GOT3 (cell line): ENCODE results near the gene OR11H6.
"Not testable (repeated sequence)": the region's sequence is repeated elsewhere in the genome, so short reads cannot be mapped to it uniquely, and the experiment has no call there.

Experiments used
- DNase-seq: peaks from one replicate; lab custom pipeline; 2025; ENCODE audit warnings: mixed read lengths; lab: John Stamatoyannopoulos, UW

The OR11H6 gene, protein sequence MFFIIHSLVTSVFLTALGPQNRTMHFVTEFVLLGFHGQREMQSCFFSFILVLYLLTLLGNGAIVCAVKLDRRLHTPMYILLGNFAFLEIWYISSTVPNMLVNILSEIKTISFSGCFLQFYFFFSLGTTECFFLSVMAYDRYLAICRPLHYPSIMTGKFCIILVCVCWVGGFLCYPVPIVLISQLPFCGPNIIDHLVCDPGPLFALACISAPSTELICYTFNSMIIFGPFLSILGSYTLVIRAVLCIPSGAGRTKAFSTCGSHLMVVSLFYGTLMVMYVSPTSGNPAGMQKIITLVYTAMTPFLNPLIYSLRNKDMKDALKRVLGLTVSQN

GRCh38 chr14:20223410-20223809, at the start of gene OR11H6:
Gene OR11H6 (plus strand): TSS chr14:20223710. CDS start chr14:20223710, 0 bp downstream.
- no peak for DNase-seq

GRCh38 chr14:20174205-20174604, 49.3 kb upstream of the OR11H6 start:
- not testable (repeated sequence) for DNase-seq

GRCh38 chr14:20176330-20176729, 47.2 kb upstream of the OR11H6 start:
- no peak for DNase-seq

DNA sequence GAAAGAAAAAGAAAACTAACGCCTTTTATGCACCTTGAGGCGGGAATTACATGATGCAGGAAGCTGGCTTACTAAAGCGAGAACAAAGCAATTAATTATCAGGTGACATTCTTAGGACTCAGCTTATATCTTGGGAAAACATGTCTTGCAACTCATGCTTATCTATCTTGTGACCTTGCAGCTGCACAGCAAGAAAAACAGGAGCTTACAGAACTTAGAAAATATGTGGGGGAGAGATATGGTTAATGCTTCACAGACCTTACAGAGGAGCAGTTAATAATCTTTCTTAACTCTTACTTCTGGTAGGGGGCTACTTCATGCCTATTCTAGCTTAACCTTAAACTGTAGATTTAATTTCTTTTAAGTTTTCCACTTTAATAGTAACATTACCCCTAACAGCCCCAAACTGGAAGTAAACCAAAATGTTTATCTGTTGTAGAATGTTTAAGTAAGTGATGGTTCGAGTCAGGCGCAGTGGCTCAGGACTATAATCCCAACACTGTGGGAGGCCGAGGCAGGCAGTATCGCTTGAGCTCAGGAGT, 46.0 kb upstream of the OR11H6 start:
- DNase-seq: no peak

GRCh38 chr14:20179218-20179617, 44.3 kb upstream of the OR11H6 start:
- DNase-seq: no peak

- DNase-seq: no peak
These were observed 43.6 kb upstream of the OR11H6 start for GRCh38 chr14:20179880-20180279.

GRCh38 chr14:20180486-20180885, 43.0 kb upstream of the OR11H6 start:
- DNase-seq: no peak

DNA sequence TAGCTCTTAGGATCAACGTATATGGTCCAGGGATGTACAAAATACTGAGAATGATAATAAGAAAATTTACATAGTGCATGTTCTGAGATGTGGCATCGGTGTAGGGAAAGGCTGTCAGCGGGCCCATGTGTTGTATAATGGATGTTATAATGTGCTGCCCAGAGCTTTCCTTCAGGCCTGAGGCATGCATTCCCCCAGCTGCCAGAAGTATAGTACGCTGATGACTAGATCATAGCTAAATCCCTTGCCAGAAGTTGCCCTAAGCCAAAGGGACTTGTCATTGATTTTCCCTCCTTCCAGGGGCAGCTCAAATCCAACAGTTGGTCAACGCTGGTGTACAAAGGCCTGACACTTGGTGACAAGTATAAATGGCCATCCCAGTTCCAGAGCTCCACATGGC, 39.3 kb upstream of the OR11H6 start:
- no peak for DNase-seq

DNA sequence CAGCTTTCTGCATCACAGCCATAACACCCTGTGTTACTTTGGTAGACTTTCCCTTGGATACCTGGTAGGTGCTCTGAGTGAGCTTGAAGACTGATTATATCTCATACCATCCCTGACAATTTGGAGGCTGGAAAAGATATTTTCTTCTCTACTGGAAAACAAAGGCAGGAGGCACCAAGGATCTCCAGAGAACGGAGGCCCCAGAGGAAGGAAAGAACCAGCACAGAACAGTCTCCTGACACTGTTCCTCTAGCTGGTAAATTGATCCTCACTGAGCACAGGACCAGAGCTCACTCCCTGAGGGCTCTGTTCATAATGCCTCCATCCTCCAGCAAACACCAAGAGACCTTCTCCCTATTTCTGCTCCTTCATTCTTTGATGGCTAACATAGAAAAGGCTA, 32.9 kb upstream of the OR11H6 start, which contains the start of gene OR11G2:
Gene OR11G2, plus strand, starts transcription at position 301 of the 400 bp plus-strand sequence. CDS start 6,542 bp downstream, outside the sequence.
- DNase-seq: no peak

DNA sequence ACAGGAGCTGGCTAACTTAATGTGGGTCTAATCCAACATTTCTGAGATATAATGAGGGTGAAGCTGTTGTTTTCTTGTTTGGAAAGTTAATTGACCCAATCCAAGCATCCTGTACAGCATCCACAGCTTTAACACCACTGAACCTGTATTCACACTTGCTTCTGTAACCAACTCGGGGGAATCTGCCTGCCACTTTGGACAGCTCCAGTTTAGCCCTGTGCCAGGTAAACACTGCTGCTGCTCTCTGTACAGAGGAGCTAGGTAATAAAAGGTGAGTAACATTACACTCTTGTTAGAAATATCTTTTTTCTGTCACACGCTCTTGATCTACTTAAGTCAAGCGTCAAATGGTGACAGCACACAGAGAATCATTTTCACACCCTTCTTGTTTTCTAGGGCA, 32.1 kb upstream of the OR11H6 start:
- DNase-seq: no peak

- DNase-seq: no peak
These were observed 29.4 kb upstream of the OR11H6 start for GRCh38 chr14:20194101-20194500.

GRCh38 chr14:20195170-20195569, 28.3 kb upstream of the OR11H6 start:
- DNase-seq: not testable (repeated sequence)

GRCh38 chr14:20195911-20196310, 27.6 kb upstream of the OR11H6 start:
- no peak for DNase-seq

DNA sequence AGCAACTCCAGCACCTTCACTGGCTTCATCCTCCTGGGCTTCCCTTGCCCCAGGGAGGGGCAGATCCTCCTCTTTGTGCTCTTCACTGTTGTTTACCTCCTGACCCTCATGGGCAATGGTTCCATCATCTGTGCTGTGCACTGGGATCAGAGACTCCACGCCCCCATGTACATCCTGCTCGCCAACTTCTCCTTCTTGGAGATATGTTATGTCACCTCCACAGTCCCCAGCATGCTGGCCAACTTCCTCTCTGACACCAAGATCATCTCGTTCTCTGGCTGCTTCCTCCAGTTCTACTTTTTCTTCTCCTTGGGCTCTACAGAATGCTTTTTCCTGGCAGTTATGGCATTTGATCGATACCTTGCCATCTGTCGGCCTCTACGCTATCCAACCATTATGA, 26.1 kb upstream of the OR11H6 start:
- DNase-seq: no peak

DNA sequence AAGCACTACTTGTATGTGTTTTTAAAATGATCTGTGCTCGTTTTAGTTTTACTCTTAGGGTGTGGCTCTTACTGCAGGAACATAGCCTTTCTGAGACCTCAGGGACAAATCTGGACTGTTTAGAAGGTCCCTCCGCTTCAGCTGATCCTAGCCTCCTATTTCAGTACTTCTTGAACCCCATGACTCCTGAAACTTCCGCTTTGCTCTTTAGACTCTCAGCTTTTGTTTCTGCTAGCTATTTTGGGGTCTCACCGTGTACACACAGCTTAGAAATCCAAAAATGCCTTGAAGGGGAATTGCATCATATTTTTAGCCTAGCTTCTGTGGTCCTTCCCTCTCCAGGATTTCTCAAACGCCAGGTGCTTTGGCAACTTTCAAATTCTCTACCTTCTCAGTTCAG, 24.5 kb upstream of the OR11H6 start:
- DNase-seq: no peak

- DNase-seq: no peak
These were observed 18.8 kb upstream of the OR11H6 start for GRCh38 chr14:20204721-20205120.

GRCh38 chr14:20209595-20209994, 13.9 kb upstream of the OR11H6 start:
- DNase-seq: no peak

DNA sequence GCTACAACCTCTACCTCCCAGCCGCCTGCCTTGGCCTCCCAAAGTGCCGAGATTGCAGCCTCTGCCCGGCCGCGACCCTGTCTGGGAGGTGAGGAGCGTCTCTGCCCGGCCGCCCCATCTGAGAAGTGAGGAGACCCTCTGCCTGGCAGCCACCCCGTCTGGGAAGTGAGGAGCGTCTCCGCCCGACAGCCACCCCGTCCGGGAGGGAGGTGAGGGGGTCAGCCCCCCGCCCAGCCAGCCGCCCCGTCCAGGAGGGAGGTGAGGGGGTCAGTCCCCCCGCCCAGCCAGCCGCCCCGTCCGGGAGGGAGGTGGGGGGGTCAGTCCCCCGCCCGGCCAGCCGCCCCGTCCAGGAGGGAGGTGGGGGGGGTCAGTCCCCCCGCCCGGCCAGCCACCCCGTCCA, 11.1 kb upstream of the OR11H6 start:
- DNase-seq: not testable (repeated sequence)

DNA sequence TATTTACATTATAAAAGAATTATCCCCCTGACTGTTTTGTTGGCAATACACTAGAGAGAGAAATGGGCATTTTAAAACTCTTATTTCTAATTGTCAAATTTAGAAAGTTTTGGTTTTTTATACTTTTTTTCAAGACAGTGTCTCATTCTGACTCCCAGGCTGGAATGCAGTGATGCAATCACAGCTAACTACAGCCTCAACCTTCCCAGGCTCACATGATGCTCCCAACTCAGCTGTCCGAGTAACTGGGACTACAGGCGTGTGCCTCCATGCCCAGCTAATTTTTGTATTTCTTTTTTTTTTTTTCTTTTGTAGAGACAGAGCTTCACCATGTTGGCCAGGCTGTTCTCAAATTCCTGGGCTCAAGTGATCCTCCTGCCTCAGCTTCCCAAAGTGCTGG, 8.3 kb upstream of the OR11H6 start:
- no peak for DNase-seq

DNA sequence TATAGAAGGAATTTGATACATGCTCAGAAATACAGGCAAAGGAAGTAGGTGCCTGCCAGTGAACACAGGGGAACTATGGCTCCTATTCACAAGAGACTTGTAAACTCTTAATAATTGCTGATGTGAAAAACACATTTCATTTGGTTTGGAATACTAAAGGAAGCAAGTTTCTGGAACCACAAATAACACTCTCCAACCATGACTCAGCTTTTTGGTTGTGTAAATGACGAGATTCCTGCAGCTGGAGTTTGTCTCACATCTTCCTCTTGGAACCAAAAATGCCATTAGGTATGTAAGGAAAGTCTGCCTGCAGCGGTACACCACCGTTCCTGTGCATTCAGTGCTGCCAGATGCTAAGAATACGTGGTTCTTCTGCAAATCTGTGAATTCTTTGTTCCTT, 4.5 kb upstream of the OR11H6 start:
- DNase-seq: no peak

DNA sequence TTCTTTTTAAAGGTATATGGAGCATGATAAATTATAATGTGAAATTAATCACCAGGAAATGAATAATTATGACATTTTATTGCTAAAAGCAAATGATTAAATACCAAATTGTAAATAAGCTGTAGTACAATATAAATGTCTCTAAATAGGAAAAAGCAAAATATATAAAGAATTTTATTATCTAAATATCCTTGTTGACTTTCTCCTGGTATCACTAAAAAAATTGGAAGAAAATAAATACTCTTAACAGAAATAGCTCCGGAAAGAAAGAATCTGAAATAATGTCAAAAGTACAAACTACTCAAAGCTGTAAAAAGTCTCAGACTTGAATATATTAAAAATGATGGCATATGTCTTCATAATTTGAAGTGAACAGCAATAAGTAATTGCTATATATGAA, 5.2 kb downstream of the OR11H6 start, which contains the start of gene OR11H7:
Gene OR11H7, plus strand, starts transcription at position 301 of the 400 bp plus-strand sequence.
- no peak for DNase-seq

DNA sequence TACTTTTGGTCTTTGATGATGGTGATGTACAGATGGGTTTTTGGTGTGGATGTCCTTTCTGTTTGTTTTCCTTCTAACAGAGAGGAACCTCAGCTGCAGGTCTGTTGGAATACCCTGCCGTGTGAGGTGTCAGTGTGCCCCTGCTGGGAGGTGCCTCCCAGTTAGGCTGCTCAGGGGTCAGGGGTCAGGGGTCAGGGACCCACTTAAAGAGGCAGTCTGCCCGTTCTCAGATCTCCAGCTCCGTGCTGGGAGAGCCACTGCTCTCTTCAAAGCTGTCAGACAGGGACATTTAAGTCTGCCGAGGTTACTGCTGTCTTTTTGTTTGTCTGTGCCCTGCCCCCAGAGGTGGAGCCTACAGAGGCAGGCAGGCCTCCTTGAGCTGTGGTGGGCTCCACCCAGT, 11.9 kb downstream of the OR11H6 start:
- not testable (repeated sequence) for DNase-seq

GRCh38 chr14:20247646-20248246, 24.2 kb downstream of the OR11H6 start:
- DNase-seq: no peak
